Calu3 (cell line): Measurements from ENCODE around the gene RRM2. TPM values are rescaled to one million over a fixed set of nuclear protein-coding genes. Genes with fewer than 3 reads are reported as not detected.

Source experiments
- BruUV-seq: library from RNA; stranded (reverse); fragments of 400-500 nt; replicated peaks from 2 replicates; lab custom pipeline; 2021; lab: Mats Ljungman, UMichigan
- CTCF ChIA-PET: fragments of 300-600 bp; sonication (Branson Sonifier 250); formaldehyde crosslinking; loops from one replicate; lab custom pipeline; 2022; ENCODE audit warnings: antibody characterized with exemption; lab: Charles Lee
- DNase-seq: peaks from one replicate; pipeline ENCODE4 v3.0.0; 2022
- H3K27ac Mint-ChIP-seq: one replicate; pipeline ENCODE4 v1.8.0; 2022; ENCODE audit warnings: mixed read lengths; ENCODE audit not compliant: unreplicated experiment
- H3K27me3 Mint-ChIP-seq: one replicate; pipeline ENCODE4 v1.8.0; 2022; ENCODE audit warnings: mixed read lengths; ENCODE audit not compliant: unreplicated experiment
- H3K36me3 Mint-ChIP-seq: one replicate; pipeline ENCODE4 v1.8.0; 2022; ENCODE audit warnings: mild to moderate bottlenecking, moderate library complexity, mixed read lengths; ENCODE audit not compliant: insufficient read depth, unreplicated experiment
- H3K4me1 Mint-ChIP-seq: one replicate; pipeline ENCODE4 v1.8.0; 2022; ENCODE audit warnings: mild to moderate bottlenecking, low read depth, mixed read lengths; ENCODE audit not compliant: unreplicated experiment
- H3K4me3 Mint-ChIP-seq: one replicate; pipeline ENCODE4 v1.8.0; 2022; ENCODE audit warnings: mild to moderate bottlenecking, low read depth, moderate library complexity, mixed read lengths; ENCODE audit not compliant: unreplicated experiment
- H3K9me3 Mint-ChIP-seq: one replicate; pipeline ENCODE4 v1.8.0; 2022; ENCODE audit warnings: low read depth, mixed read lengths; ENCODE audit not compliant: unreplicated experiment
- CTCF ChIP-seq: fragments of 200-600 bp; IDR thresholded peaks from one replicate; pipeline ENCODE4 v1.8.0; 2022; ENCODE audit warnings: antibody characterized with exemption; ENCODE audit not compliant: unreplicated experiment
- intact Hi-C: fragments of 100-400 bp; cut with micrococcal nuclease; formaldehyde crosslinking; loops from one replicate; pipeline ENCODE4 v1.10.0; 2022; ENCODE audit not compliant: unreplicated experiment
- total RNA-seq: library from RNA; stranded (reverse); gene quantifications from 2 replicates; pipeline ENCODE4 v1.2.3, GENCODE V29; 2022

RRM2 gene
- total RNA-seq, 1 experiment from 2014 or later = 154 TPM

DNA sequence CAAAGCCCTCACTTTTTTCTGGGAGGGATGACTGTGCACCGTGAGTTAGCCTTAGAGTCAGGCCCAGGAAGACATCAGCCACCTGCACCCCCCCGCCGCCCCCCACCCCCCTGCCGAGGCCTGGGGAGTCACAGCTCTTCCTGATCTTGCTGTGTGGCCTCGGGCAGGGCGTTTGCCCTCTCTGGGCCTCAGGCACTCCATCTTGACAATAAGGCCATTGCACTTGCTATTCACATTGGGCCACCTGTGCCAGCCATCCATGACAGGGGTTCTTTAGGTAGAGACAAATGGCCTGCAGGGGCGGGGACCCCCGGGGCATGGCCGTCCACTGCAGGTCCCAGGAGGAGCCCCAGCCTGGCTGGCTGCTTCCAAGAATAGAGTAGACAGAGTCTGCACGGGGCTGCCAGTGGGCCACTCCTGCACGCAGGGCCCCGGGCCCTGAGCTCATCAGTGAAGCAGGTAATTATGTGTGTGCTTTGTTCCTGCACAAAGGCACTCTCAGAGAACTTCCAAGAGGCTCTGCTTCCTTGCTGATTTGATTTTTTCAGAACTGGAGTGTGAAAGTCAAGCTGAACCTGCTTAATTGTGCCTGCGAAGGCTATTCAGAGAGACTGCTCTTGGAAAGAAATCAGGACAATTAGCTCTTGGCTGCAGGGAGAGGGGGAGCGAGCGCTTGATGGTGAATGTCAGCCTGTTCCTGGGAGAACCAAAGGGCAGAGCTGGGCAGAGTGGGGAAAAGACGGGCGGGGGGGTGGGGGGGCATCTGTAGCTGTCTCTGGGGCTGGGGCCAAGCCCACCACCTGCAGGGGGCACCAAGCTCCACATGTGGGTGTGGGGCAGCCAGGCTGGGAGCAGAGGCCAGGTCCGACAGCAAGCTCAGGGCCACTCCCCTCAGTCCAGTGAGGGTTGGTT, 40.3 kb downstream of the RRM2 start:
- no TSS peak for BruUV-seq
- Mint-ChIP-seq H3K4me3 (no peak overlapping the region), H3K36me3 (no peaks in the 10 kb centered on the region), H3K27ac (no peak overlapping the region), H3K27me3 (no peaks in the 10 kb centered on the region), H3K9me3 (no peaks in the 10 kb centered on the region), H3K4me1 (no peaks in the 10 kb centered on the region)
- TF ChIP-seq CTCF = no peak
- CTCF ChIA-PET = interaction anchor here (0.5 to 2.4 kb wide), 3 partner anchors 9 to 253 kb away, joined by 3 to 6 read pairs (median 5); no protein-coding TSS in a partner anchor
- intact Hi-C loops = no loop called here
- peak; percentile 23 for DNase-seq

- CTCF ChIA-PET = interaction anchor here (0.5 to 2.4 kb wide), 3 partner anchors 10 to 252 kb away, joined by 3 to 6 read pairs (median 5); no protein-coding TSS in a partner anchor
- no peak for TF ChIP-seq CTCF
- Mint-ChIP-seq H3K4me3 (no peak overlapping the region), H3K27ac (no peak overlapping the region), H3K27me3 (no peaks in the 10 kb centered on the region), H3K4me1 (peaks cover 6% of the 10 kb centered on the region), H3K36me3 (no peaks in the 10 kb centered on the region), H3K9me3 (no peaks in the 10 kb centered on the region)
- no peak for DNase-seq
- intact Hi-C loops = no loop called here
- no TSS peak for BruUV-seq
Measured at GRCh38 chr2:10163498-10164486, 41.3 kb downstream of the RRM2 start.

- CTCF ChIA-PET = no interaction called here
- DNase-seq = no peak
- no peak for TF ChIP-seq CTCF
- Mint-ChIP-seq H3K4me1 (peaks cover 8% of the 10 kb centered on the region), H3K27me3 (no peaks in the 10 kb centered on the region), H3K4me3 (no peak overlapping the region), H3K27ac (no peak overlapping the region), H3K9me3 (no peaks in the 10 kb centered on the region), H3K36me3 (no peaks in the 10 kb centered on the region)
- BruUV-seq = no TSS peak
- intact Hi-C loops = no loop called here
Measured at GRCh38 chr2:10164601-10165000, 42.1 kb downstream of the RRM2 start.

GRCh38 chr2:10165282-10165681, 42.7 kb downstream of the RRM2 start:
- Mint-ChIP-seq H3K27ac (no peak overlapping the region), H3K4me3 (no peak overlapping the region), H3K36me3 (no peaks in the 10 kb centered on the region), H3K4me1 (peaks cover 8% of the 10 kb centered on the region), H3K9me3 (no peaks in the 10 kb centered on the region), H3K27me3 (no peaks in the 10 kb centered on the region)
- no peak for DNase-seq
- TF ChIP-seq CTCF = no peak
- BruUV-seq = no TSS peak
- CTCF ChIA-PET = no interaction called here
- intact Hi-C loops = no loop called here
